ENCODE data around the gene RPRD2. TPM values are rescaled to one million over a fixed set of nuclear protein-coding genes. Genes with fewer than 3 reads are reported as not detected.
A peak's percentile ranks its signal among the peaks of the same experiment; 100 is the strongest.

The RPRD2 gene
- polyA plus RNA-seq, 1 donor (not counting 4 experiments of a cell fraction or from before 2014, with no cell fraction given) = 9.1 TPM

GRCh38 chr1:150486966-150487762, 123.2 kb downstream of the RPRD2 start, which contains the start of gene TARS2:
Gene TARS2, plus strand, starts transcription at chr1:150487419. Its CDS starts 32 bp downstream, at chr1:150487451.
- Histone ChIP-seq H3K9me1 (ENCODE audit: control insufficient read depth, extremely low read depth, insufficient read depth, low read length) (no peaks in the 10 kb centered on the region), H2AFZ (ENCODE audit: control insufficient read depth, low read length) (peak within 1 kb of the TSS; percentile 98), H3K27ac (ENCODE audit: control insufficient read depth, insufficient read depth, low read length) (peak within 1 kb of the TSS; percentile 97), H3K4me2 (ENCODE audit: control insufficient read depth, extremely low read depth, insufficient read depth, low read depth, low read length) (peak within 1 kb of the TSS; percentile 96), H3K79me2 (ENCODE audit: control insufficient read depth, insufficient read depth, low read length) (peaks cover 13% of the 10 kb centered on the region), H3K27me3 (ENCODE audit: control insufficient read depth, extremely low read depth, insufficient read depth, low read length) (no peaks in the 10 kb centered on the region), H4K20me1 (ENCODE audit: control insufficient read depth, extremely low read depth, insufficient read depth, low read length) (no peaks in the 10 kb centered on the region), H3K9me3 (ENCODE audit: control insufficient read depth, low read depth, low read length) (no peaks in the 10 kb centered on the region), H3K9ac (ENCODE audit: control insufficient read depth, extremely low read depth, insufficient read depth, low read length) (peak within 1 kb of the TSS; percentile 94), H3K4me1 (ENCODE audit: control insufficient read depth, extremely low read depth, insufficient read depth, low read length) (peaks cover 16% of the 10 kb centered on the region), H3K4me3 (ENCODE audit: control insufficient read depth in 2 of 3, extremely low read depth in 1 of 3, insufficient read depth in 2 of 3, low read depth in 1 of 3, low read length in 3 of 3) (peak within 1 kb of the TSS; percentile 84 to 90 (median 85)), H3K36me3 (ENCODE audit: control insufficient read depth in 2 of 2, extremely low read depth in 1 of 2, insufficient read depth in 2 of 2, low read length in 2 of 2) (peaks cover 11 to 23% of the 10 kb centered on the region in 2 experiments)
- TF ChIP-seq EZH2 (IDR thresholded peaks at IDR 0.05; ENCODE audit: low read length) (no peak), CTCF (optimal IDR thresholded peaks at IDR 0.05 in 1 of 3, IDR thresholded peaks at IDR 0.05 in 1 of 3, conservative IDR thresholded peaks at IDR 0.05 in 1 of 3; ENCODE audit: extremely low read depth in 1 of 3, insufficient read depth in 2 of 3, low read length in 3 of 3) (peak in 1 of 3 experiments; percentile 26)
- FAIRE-seq (peak; percentile 62), DNase-seq (ENCODE audit: low read depth, low spot score) (peak; percentile 85)
- dilution Hi-C loops (cut with MboI; ENCODE audit: extremely low pct_ligation_motif_present, low sequenced_read_pairs) = no loop called here

GRCh38 chr1:150487763-150488115, 123.8 kb downstream of the RPRD2 start:
- dilution Hi-C loops (cut with MboI; ENCODE audit: extremely low pct_ligation_motif_present, low sequenced_read_pairs) = no loop called here
- peak overlapping the region; percentile 83 for H2AFZ ChIP-seq (ENCODE audit: control insufficient read depth, low read length)
- H3K9me3 ChIP-seq (ENCODE audit: control insufficient read depth, low read depth, low read length) = no peaks in the 10 kb centered on the region
- H3K36me3 ChIP-seq (ENCODE audit: control insufficient read depth in 2 of 2, extremely low read depth in 1 of 2, insufficient read depth in 2 of 2, low read length in 2 of 2) = peaks cover 14 to 24% of the 10 kb centered on the region in 2 experiments
- TF ChIP-seq EZH2 (IDR thresholded peaks at IDR 0.05; ENCODE audit: low read length) = no peak
- no peak for TF ChIP-seq CTCF (optimal IDR thresholded peaks at IDR 0.05 in 1 of 3, IDR thresholded peaks at IDR 0.05 in 1 of 3, conservative IDR thresholded peaks at IDR 0.05 in 1 of 3; ENCODE audit: extremely low read depth in 1 of 3, insufficient read depth in 2 of 3, low read length in 3 of 3)
- H3K79me2 ChIP-seq (ENCODE audit: control insufficient read depth, insufficient read depth, low read length) = peaks cover 13% of the 10 kb centered on the region
- peak overlapping the region; percentile 94 for H3K9ac ChIP-seq (ENCODE audit: control insufficient read depth, extremely low read depth, insufficient read depth, low read length)
- H3K9me1 ChIP-seq (ENCODE audit: control insufficient read depth, extremely low read depth, insufficient read depth, low read length) = no peaks in the 10 kb centered on the region
- FAIRE-seq = no peak
- no peaks in the 10 kb centered on the region for H4K20me1 ChIP-seq (ENCODE audit: control insufficient read depth, extremely low read depth, insufficient read depth, low read length)
- peaks cover 16% of the 10 kb centered on the region for H3K4me1 ChIP-seq (ENCODE audit: control insufficient read depth, extremely low read depth, insufficient read depth, low read length)
- H3K27ac ChIP-seq (ENCODE audit: control insufficient read depth, insufficient read depth, low read length) = peak overlapping the region; percentile 97
- no peak for DNase-seq (ENCODE audit: low read depth, low spot score)
- peak overlapping the region; percentile 96 for H3K4me2 ChIP-seq (ENCODE audit: control insufficient read depth, extremely low read depth, insufficient read depth, low read depth, low read length)
- no peaks in the 10 kb centered on the region for H3K27me3 ChIP-seq (ENCODE audit: control insufficient read depth, extremely low read depth, insufficient read depth, low read length)
- peak overlapping the region; percentile 84 to 90 (median 85) for H3K4me3 ChIP-seq (ENCODE audit: control insufficient read depth in 2 of 3, extremely low read depth in 1 of 3, insufficient read depth in 2 of 3, low read depth in 1 of 3, low read length in 3 of 3)

Measured in keratinocyte (primary cell).